ENCODE results near the gene CFAP119.

The CFAP119 gene

DNA sequence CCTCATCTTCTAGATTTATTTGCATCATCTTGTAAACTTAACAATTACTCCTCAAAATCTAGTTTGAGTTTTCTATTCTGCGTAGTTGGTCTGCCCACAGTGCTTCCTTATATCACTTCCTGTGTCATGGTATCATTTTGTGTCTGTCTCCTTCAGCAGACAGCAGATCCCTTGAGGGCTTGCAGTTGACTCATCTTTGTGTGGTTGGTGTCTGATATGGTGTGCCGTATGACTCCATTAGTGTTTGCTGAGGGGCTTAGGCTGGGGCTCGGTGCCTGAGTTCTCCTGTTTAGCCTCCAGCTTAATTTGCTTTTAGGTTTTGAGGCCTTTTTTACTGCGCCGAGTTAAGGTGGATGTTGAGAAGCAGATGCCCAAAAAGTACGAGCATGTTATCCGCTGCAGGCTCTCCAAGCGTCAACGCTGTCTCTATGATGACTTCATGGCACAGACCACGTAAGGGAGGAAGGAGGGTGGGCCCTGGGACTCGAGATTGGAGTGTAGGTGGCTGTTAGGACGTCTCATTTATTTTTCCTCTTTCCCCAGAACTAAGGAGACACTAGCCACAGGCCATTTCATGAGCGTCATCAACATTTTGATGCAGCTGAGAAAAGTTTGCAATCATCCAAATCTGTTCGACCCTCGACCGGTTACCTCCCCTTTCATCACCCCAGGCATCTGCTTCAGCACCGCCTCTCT lies 46.0 kb downstream of the CFAP119 start:
- H3K36me3 ChIP-seq (ENCODE audit: insufficient read depth, low read length) = peaks cover 87% of the 10 kb centered on the region
- H3K9me3 ChIP-seq (ENCODE audit: low read length) = no peaks in the 10 kb centered on the region

DNA sequence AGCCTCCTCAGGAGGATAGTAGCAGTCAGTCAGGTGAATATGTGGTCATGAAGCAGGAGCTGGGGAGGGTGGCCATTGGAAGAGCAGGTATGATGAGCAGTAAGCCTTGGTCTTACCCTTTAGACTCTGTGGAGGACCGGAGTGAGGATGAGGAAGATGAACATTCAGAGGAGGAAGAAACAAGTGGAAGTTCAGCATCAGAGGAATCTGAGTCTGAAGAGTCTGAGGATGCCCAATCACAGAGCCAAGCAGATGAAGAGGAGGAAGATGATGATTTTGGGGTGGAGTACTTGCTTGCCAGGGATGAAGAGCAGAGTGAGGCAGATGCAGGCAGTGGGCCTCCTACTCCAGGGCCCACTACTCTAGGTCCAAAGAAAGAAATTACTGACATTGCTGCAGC lies 50.1 kb downstream of the CFAP119 start:
- Histone ChIP-seq H3K4me3 (ENCODE audit: low read length) (no peak overlapping the region), H3K36me3 (ENCODE audit: insufficient read depth, low read length) (peaks cover 91% of the 10 kb centered on the region), H3K27me3 (ENCODE audit: insufficient read depth, low read length) (no peaks in the 10 kb centered on the region)

More for the DNA sequence above, 46.0 kb downstream of the CFAP119 start:
- Histone ChIP-seq H2AFZ (ENCODE audit: low read depth, low read length) (no peak overlapping the region), H3K27me3 (ENCODE audit: insufficient read depth, low read length) (no peaks in the 10 kb centered on the region), H3K4me3 (ENCODE audit: low read length) (no peak overlapping the region), H3K4me1 (ENCODE audit: insufficient read depth, low read length) (no peaks in the 10 kb centered on the region)

DNA sequence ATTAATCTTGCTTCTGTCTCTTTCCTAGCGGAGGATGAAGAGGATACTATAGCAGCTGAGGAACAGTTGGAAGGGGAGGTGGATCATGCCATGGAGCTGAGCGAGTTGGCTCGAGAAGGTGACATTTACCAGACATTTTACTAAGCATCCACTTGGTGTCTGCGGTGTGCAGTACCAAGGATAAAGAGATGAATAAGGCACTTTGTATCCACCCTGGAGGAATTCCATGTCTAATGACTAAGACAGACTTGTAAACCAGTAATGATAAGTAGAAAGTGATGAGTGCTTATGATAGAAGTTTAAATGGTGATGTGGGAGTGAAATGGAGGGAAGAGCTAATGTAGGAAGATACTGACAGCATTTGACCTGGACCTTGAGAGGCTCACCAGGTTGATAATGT lies 50.9 kb downstream of the CFAP119 start:
- peaks cover 90% of the 10 kb centered on the region for H3K36me3 ChIP-seq (ENCODE audit: insufficient read depth, low read length)

More for the DNA sequence above, 50.1 kb downstream of the CFAP119 start:
- Histone ChIP-seq H3K4me1 (ENCODE audit: insufficient read depth, low read length) (no peaks in the 10 kb centered on the region), H3K9me3 (ENCODE audit: low read length) (no peaks in the 10 kb centered on the region), H2AFZ (ENCODE audit: low read depth, low read length) (no peak overlapping the region)

More for the DNA sequence above, 50.9 kb downstream of the CFAP119 start:
- no peaks in the 10 kb centered on the region for H3K4me1 ChIP-seq (ENCODE audit: insufficient read depth, low read length)
- no peak overlapping the region for H2AFZ ChIP-seq (ENCODE audit: low read depth, low read length)
- no peaks in the 10 kb centered on the region for H3K9me3 ChIP-seq (ENCODE audit: low read length)
- H3K27me3 ChIP-seq (ENCODE audit: insufficient read depth, low read length) = no peaks in the 10 kb centered on the region
- H3K4me3 ChIP-seq (ENCODE audit: low read length) = no peak overlapping the region
